Fibroblast of lung (primary cell): Measurements from ENCODE around the gene ITLN1. TPM values are rescaled to one million over a fixed set of nuclear protein-coding genes. Genes with fewer than 3 reads are reported as not detected.

Experiments used
- DNase-seq, 2 donors: peaks; one replicate each; pipeline versions ENCODE4 v3.0.0 to v3.0.0-alpha.2; 2010; ENCODE audit warnings: low read depth in 2 of 2
- H2AFZ ChIP-seq: 2 replicates; pipeline ENCODE4 v1.5.1; 2012; ENCODE audit warnings: low read length, control low read depth, inconsistent platforms
- H3K27ac ChIP-seq: 2 replicates; pipeline ENCODE4 v1.5.1; 2011; ENCODE audit warnings: low read length, control low read depth; ENCODE audit not compliant: insufficient read depth
- H3K27me3 ChIP-seq: 2 replicates; pipeline ENCODE4 v1.5.1; 2011; ENCODE audit warnings: mild to moderate bottlenecking, low read length; ENCODE audit not compliant: control insufficient read depth, insufficient read depth
- H3K36me3 ChIP-seq: 2 replicates; pipeline ENCODE4 v1.5.1; 2011; ENCODE audit warnings: low read length; ENCODE audit not compliant: control insufficient read depth, insufficient read depth
- H3K4me1 ChIP-seq: 2 replicates; pipeline ENCODE4 v1.5.1; 2011; ENCODE audit warnings: low read length; ENCODE audit not compliant: control insufficient read depth, insufficient read depth; ENCODE audit errors: extremely low read depth
- H3K4me2 ChIP-seq: 2 replicates; pipeline ENCODE4 v1.5.1; 2011; ENCODE audit warnings: low read length, control low read depth; ENCODE audit not compliant: insufficient read depth; ENCODE audit errors: extremely low read depth
- H3K4me3 ChIP-seq, 4 experiments: fragments of 200-600 bp in 1 of 4; sonication (generic) in 1 of 4; replicated peaks in 1 of 4; 2 replicates each; pipeline ENCODE4 v1.5.1; 2011 to 2016; ENCODE audit warnings: low read length in 4 of 4, low read depth in 3 of 4, mild to moderate bottlenecking in 3 of 4, control low read depth in 2 of 4, inconsistent platforms in 1 of 4, mixed read lengths in 1 of 4; ENCODE audit not compliant: insufficient read depth in 1 of 4; ENCODE audit errors: control extremely low read depth in 1 of 4
- H3K79me2 ChIP-seq: 2 replicates; pipeline ENCODE4 v1.5.1; 2012; ENCODE audit warnings: mild to moderate bottlenecking, low read length, inconsistent platforms; ENCODE audit not compliant: control insufficient read depth, insufficient read depth
- H3K9ac ChIP-seq: 2 replicates; pipeline ENCODE4 v1.5.1; 2011; ENCODE audit warnings: mild to moderate bottlenecking, low read length, control low read depth; ENCODE audit not compliant: insufficient read depth
- H3K9me3 ChIP-seq: 2 replicates; pipeline ENCODE4 v1.5.1; 2012; ENCODE audit warnings: low read depth, low read length; ENCODE audit not compliant: control insufficient read depth, insufficient read depth
- H4K20me1 ChIP-seq: 2 replicates; pipeline ENCODE4 v1.5.1; 2011; ENCODE audit warnings: low read length; ENCODE audit not compliant: control insufficient read depth, insufficient read depth; ENCODE audit errors: extremely low read depth
- EZH2 ChIP-seq: IDR thresholded peaks from 2 replicates; pipeline ENCODE4 v1.5.1; 2012; ENCODE audit warnings: low read length, control low read depth, mild to moderate bottlenecking; ENCODE audit errors: missing control alignments
- polyA plus RNA-seq, 2 donors: library from polyadenylated mRNA; depleted of rRNA in 1 of 2; stranded (reverse) in 1 of 2; unstranded in 1 of 2; fragments of >200 nt; gene quantifications; 2 replicates each; pipeline ENCODE4 v1.2.1, GENCODE V29; 2011 to 2012; ENCODE audit warnings: missing spikeins in 1 of 2
- total RNA-seq: library from RNA; depleted of rRNA; stranded (reverse); fragments of >200 nt; gene quantifications from 2 replicates; pipeline ENCODE4 v1.2.1, GENCODE V29; 2014
- TF ChIP-seq, protein P1 (sequence below), 2 donors: IDR thresholded peaks in 1 of 2; conservative IDR thresholded peaks in 1 of 2; 1 replicate in 1 of 2; 2 replicates in 1 of 2; pipeline ENCODE4 v1.5.1; 2011 to 2012; ENCODE audit warnings: low read length in 2 of 2, control low read depth in 1 of 2, inconsistent platforms in 1 of 2, low read depth in 1 of 2, mild to moderate bottlenecking in 1 of 2

Gene ITLN1
- total and polyA plus RNA-seq, 2 donors (not counting 1 experiment from before 2014, with no cell fraction given) = not detected

DNA sequence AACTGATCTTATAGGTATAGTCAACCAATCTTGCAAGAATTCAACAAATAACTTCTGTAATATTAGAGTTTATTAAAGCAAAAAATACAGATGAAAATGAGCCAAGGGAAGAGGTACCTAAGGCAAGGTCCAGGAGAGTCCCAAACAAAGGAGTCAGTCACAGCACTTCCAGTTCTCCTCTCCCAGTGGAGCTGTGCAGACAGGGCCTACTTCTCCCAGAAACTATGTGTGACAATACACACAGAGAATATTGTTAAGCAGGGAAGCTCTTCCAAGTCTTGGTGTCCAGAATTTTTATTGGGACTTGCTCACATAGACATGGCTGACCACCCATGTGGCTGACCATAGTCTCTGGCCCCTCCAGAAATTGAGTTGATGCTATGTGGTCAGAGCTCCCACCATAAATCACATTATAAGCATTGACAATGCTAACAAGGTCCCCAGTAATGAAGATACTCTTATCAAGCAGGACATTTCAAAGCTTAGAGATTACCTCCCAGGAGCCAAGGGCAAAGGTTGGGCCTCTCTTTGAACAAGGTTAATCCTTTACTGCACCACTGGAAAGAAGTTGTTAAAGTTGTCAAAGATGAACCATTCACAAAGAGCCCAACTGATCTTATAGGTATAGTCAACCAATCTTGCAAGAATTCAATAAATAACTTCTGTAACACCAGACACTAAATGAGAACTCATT, 18.8 kb downstream of the ITLN1 start:
- TF ChIP-seq EZH2 = no peak
- TF ChIP-seq, protein P1, sequence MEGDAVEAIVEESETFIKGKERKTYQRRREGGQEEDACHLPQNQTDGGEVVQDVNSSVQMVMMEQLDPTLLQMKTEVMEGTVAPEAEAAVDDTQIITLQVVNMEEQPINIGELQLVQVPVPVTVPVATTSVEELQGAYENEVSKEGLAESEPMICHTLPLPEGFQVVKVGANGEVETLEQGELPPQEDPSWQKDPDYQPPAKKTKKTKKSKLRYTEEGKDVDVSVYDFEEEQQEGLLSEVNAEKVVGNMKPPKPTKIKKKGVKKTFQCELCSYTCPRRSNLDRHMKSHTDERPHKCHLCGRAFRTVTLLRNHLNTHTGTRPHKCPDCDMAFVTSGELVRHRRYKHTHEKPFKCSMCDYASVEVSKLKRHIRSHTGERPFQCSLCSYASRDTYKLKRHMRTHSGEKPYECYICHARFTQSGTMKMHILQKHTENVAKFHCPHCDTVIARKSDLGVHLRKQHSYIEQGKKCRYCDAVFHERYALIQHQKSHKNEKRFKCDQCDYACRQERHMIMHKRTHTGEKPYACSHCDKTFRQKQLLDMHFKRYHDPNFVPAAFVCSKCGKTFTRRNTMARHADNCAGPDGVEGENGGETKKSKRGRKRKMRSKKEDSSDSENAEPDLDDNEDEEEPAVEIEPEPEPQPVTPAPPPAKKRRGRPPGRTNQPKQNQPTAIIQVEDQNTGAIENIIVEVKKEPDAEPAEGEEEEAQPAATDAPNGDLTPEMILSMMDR (conservative IDR thresholded peaks at IDR 0.05 in 1 of 2, IDR thresholded peaks at IDR 0.05 in 1 of 2; ENCODE audit: low read depth in 1 of 2, low read length in 2 of 2) = no peak
- Histone ChIP-seq H4K20me1 (no peaks in the 10 kb centered on the region), H2AFZ (no peak overlapping the region), H3K27me3 (no peaks in the 10 kb centered on the region), H3K9ac (no peak overlapping the region), H3K79me2 (no peaks in the 10 kb centered on the region), H3K36me3 (no peaks in the 10 kb centered on the region), H3K27ac (no peak overlapping the region), H3K4me1 (no peaks in the 10 kb centered on the region), H3K9me3 (no peaks in the 10 kb centered on the region), H3K4me3 (no peak overlapping the region), H3K4me2 (no peak overlapping the region)
- no peak for DNase-seq

DNA sequence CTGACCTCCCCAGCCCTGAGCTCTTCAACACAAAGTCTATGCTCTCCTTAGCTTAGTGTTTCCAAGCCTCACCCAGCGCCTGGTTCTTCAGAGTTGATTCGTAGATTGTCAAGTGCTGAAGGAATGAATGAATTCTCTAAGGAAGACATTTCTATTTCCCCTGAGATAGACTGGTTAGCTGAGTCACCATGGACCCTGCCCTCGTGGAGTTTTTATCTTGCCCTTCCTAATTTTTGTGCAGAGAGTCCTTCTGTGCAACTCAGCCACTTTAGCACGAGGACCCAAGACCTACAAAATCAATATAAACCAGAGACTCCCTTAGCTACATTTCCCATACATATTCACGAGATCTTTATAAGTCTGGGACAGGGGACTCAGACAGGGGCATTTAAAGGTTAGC, 19.6 kb downstream of the ITLN1 start:
- no peak for DNase-seq
- Histone ChIP-seq H3K4me1 (no peaks in the 10 kb centered on the region), H3K27ac (no peak overlapping the region), H3K27me3 (no peaks in the 10 kb centered on the region), H2AFZ (no peak overlapping the region), H3K4me3 (no peak overlapping the region), H3K4me2 (no peak overlapping the region), H3K36me3 (no peaks in the 10 kb centered on the region), H3K9ac (no peak overlapping the region), H4K20me1 (no peaks in the 10 kb centered on the region), H3K9me3 (no peaks in the 10 kb centered on the region), H3K79me2 (no peaks in the 10 kb centered on the region)
- TF ChIP-seq EZH2 = no peak
- TF ChIP-seq, protein P1 (conservative IDR thresholded peaks at IDR 0.05 in 1 of 2, IDR thresholded peaks at IDR 0.05 in 1 of 2; ENCODE audit: low read depth in 1 of 2, low read length in 2 of 2) = no peak

DNA sequence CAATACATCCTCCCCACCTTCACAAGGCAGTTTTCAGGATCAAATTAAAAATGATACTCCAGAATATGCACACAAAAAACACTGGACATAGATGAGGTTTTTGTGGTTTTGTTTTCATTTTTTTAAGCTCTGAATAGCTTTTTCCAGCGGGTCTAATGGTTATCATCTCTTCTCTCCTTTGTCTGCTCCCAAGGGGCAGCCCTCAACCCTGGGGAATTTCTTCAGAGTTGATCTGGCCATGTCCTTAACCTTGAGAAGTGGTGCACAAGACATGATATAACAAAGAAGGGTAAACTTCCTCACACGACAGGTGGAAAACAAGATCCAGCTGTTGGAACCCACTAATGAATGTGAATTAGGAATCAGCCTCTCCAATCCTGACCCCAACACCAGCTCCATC, 20.8 kb downstream of the ITLN1 start:
- H3K27me3 ChIP-seq = no peaks in the 10 kb centered on the region
- H3K4me2 ChIP-seq = no peak overlapping the region
- no peaks in the 10 kb centered on the region for H3K9me3 ChIP-seq
- H3K9ac ChIP-seq = no peak overlapping the region
- H3K79me2 ChIP-seq = no peaks in the 10 kb centered on the region
- no peak overlapping the region for H3K27ac ChIP-seq
- DNase-seq = no peak
- H4K20me1 ChIP-seq = no peaks in the 10 kb centered on the region
- H3K36me3 ChIP-seq = no peaks in the 10 kb centered on the region
- H2AFZ ChIP-seq = no peak overlapping the region
- TF ChIP-seq EZH2 = no peak
- TF ChIP-seq, protein P1 (conservative IDR thresholded peaks at IDR 0.05 in 1 of 2, IDR thresholded peaks at IDR 0.05 in 1 of 2; ENCODE audit: low read depth in 1 of 2, low read length in 2 of 2) = no peak
- no peaks in the 10 kb centered on the region for H3K4me1 ChIP-seq
- H3K4me3 ChIP-seq = no peak overlapping the region
